Frontal cortex (tissue), 4 donors: ENCODE results near the gene PIGN. TPM values are rescaled to one million over a fixed set of nuclear protein-coding genes. Genes with fewer than 3 reads are reported as not detected.
"Not testable (repeated sequence)": the region's sequence is repeated elsewhere in the genome, so short reads cannot be mapped to it uniquely, and the experiment has no call there.

Experiments used
- DNase-seq, 2 donors: peaks; one replicate each; pipeline ENCODE4 v3.0.0; 2012; ENCODE audit warnings: low spot score in 2 of 2
- FAIRE-seq: peaks from 2 replicates; lab custom pipeline; 2012; peaks lifted over from hg19 to GRCh38; lab: Jason Lieb, UNC
- total RNA-seq: library from RNA; depleted of rRNA; stranded (reverse); fragments of >200 nt; gene quantifications from one replicate; pipeline ENCODE4 v1.2.3, GENCODE V29; 2014
- donor health status: control.
- donor health status: control.
- donor health status: control.

The PIGN gene
- total RNA-seq, 1 donor from 2014 or later, result 50.1 TPM

DNA sequence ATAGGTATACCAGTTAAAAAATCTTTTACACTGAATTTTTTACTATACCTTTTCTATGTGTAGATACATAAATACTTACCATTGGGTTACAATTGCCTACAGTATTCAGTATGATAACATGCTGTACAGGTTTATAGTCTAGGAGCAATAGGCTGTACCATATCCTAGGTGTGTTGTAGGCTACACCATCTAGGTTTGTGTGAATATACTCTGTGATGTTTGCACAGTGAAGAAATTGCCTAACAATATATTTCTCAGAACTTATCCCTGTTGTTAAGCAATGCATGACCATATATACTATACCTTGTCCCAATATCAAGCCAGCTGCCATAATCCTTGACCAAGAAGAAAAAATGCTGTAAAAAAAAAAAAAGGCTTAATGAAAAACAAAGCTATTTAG is 114.5 kb downstream of the PIGN start:
- DNase-seq, result no peak
- no peak for FAIRE-seq

DNA sequence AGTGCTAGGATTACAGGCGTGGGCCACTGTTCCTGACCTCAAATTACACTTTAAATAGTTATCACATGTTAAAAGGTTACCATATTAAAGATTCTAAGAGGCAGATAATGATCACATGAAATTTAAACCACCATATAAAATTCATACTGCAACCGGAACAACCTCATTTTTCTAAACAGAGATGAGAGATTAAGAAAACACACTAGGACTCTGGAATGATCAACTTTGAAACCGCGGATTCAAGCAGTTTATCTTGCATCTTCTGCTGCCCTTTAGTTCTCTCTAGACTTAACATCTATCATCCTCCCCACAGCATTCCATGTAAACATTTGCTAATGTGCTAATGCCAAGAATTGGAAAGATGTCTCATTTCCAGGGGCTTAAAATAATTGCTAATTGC is 115.8 kb downstream of the PIGN start:
- FAIRE-seq, result no peak
- DNase-seq, result no peak

- FAIRE-seq (no peak), DNase-seq (no peak)
Measured at GRCh38 chr18:62070302-62070701, 116.6 kb downstream of the PIGN start.

- peak; percentile 19 for FAIRE-seq
- DNase-seq, result no peak
Measured at GRCh38 chr18:62069556-62069955, 117.3 kb downstream of the PIGN start.

GRCh38 chr18:62066102-62066818 is 120.6 kb downstream of the PIGN start:
- no peak for DNase-seq
- no peak for FAIRE-seq

GRCh38 chr18:62064361-62064760 is 122.5 kb downstream of the PIGN start:
- FAIRE-seq (no peak), DNase-seq (no peak)

GRCh38 chr18:62061821-62062478 is 124.9 kb downstream of the PIGN start:
- no peak for DNase-seq
- FAIRE-seq, result no peak

GRCh38 chr18:62060820-62061219 is 126.0 kb downstream of the PIGN start:
- no peak for DNase-seq
- no peak for FAIRE-seq

- FAIRE-seq, result no peak
Measured at GRCh38 chr18:62054929-62055498, 131.8 kb downstream of the PIGN start.

GRCh38 chr18:62048279-62048678 is 138.6 kb downstream of the PIGN start:
- no peak for FAIRE-seq
- no peak for DNase-seq

More at GRCh38 chr18:62054929-62055498, 131.8 kb downstream of the PIGN start:
- DNase-seq, result no peak

- FAIRE-seq (no peak), DNase-seq (no peak)
Measured at GRCh38 chr18:62045316-62045715, 141.5 kb downstream of the PIGN start.

DNA sequence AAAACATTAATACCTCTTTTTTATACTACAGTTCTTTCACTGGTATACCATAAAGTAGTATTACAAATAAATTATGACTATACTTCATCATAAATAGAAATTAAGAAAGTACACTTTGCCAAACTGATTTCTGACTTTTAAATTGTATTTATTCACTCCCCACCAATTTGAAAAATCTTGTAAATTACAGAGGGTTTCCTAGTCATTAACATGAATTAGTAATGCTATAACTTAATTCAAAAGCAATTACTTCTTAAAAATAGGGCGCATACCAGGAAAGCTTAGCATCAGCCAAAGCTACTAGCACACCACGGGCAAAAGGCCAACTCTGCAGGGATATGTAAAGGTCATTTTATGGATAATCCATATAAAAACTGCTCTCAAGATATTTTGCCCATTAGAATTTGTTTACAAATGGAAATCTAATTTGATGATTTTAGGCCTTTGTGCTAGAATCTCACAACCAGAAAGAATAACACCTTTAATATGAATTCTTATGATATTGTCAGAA is 142.3 kb downstream of the PIGN start:
- FAIRE-seq (no peak), DNase-seq (no peak)

GRCh38 chr18:62037989-62038778 is 148.7 kb downstream of the PIGN start:
- no peak for DNase-seq
- no peak for FAIRE-seq

DNA sequence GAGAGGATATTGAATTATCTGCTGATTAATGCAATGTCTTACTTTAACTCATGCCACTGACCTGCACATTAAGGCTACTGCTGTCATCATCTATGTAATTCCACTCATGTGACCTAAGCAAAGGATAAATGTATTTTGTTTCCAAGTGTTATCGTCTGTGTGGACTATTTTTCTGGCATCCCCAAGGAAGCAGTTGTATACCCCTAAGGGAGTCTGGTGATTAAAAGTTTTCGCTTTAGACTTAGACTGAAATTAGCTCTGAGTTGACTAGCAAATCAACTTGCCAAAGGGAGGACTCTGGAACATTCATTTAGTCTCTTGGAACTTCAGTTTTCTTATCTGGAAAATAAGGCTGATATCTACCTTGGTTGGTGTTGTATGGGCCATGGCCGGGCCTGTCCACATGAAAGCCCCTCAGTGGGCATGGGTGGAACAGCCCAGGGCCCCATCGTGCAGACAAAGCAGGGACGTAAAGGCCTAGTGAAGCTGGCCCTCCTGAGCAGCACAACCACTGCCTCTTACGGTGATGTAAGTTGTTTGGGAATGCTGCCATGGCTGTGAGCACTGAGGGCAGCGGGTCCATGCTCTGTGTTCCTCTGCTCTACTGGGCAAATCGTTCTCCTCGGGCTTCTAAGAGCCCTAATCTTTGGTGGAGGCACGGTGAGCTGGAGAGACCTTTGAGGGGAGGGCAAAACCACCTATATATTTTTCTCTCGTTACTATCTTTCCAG is 149.7 kb downstream of the PIGN start:
- FAIRE-seq (no peak), DNase-seq (no peak)

DNA sequence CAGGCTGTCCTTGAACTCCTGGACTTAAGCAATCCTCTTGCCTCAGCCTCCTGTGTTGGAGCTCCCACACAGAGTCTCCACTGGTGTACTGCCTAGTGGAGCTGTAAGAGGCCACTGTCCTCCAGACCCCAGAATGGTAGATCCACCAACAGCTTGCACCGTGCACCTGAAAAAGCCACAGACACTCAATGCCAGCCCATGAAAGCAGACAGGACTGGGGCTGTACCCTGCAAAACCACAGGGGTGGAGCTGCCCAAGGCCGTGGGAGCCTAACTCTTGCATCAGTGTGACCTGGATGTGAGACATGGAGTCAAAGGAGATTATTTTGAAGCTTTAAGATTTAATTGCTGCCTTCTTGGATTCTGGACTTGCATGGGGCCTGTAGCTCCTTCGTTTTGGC is 152.6 kb downstream of the PIGN start:
- DNase-seq, FAIRE-seq: not testable (repeated sequence)

GRCh38 chr18:62033756-62034155 is 153.1 kb downstream of the PIGN start:
- FAIRE-seq, result no peak
- no peak for DNase-seq

- FAIRE-seq, result no peak
- no peak for DNase-seq
Measured at GRCh38 chr18:62033207-62033606, 153.6 kb downstream of the PIGN start.

- FAIRE-seq, result no peak
- DNase-seq, result no peak
Measured at GRCh38 chr18:62030091-62030985, 156.5 kb downstream of the PIGN start.

GRCh38 chr18:62028715-62029114 is 158.1 kb downstream of the PIGN start:
- no peak for DNase-seq
- FAIRE-seq, result no peak
